ENCODE measurements around the gene DIP2C.
"Not testable (repeated sequence)": the region's sequence is repeated elsewhere in the genome, so short reads cannot be mapped to it uniquely, and the experiment has no call there.

The DIP2C gene

DNA sequence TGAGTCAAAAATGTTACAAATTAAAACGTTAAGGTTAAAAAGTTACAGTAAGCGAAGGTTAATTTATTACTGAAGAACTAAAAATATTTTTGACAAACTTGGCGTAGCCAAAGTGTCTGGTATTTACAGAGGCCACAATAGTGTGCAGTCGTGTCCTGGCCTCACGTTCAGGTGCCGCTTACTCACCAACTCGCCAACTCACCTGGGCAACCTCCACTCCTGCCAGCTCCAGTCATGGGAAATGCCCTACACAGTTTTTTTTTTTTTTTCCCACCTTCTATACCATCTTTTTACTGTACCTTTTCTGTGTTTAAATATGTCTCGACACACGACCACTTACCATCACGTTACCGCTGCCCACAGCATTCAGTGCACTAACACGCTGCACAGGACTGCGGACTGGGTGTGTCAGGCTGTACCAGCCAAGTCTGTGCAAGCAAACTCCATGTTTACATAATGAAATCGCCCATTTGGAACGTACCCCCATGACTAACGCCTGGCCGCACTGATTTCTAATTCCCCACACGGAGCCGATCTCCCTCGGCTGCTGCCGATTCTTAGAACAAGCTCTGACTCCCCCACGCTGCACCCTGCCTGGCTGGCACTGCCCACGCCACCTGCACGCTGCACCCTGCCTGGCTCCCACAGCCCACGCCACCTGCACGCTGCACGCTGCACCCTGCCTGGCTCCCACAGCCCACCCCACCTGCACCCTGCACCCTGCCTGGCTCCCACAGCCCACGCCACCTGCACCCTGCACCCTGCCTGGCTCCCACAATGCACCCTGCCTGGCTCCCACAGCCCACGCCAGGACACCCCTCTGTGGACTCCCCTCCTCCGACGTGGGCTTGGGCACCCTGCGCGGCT, 351.1 kb downstream of the DIP2C start:
- no peak for DNase-seq

DNA sequence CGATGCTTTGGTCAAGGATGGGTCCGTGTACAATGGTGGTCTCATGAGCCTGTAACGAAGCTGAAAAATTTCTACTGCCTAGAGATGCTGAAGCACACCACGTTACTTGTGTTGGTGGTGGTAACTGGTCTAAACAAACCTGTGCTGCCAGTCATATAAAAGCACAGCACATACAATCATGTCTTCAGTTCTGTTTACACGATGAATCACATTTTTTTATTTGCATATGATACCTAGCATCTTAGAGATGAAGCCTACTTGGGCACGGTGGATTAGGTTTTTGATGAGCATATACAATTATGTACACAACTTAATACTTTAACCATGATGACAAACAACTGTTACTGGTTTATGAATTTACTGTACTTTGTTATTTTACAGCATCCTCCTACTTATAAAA, 353.2 kb downstream of the DIP2C start:
- DNase-seq, result no peak

DNA sequence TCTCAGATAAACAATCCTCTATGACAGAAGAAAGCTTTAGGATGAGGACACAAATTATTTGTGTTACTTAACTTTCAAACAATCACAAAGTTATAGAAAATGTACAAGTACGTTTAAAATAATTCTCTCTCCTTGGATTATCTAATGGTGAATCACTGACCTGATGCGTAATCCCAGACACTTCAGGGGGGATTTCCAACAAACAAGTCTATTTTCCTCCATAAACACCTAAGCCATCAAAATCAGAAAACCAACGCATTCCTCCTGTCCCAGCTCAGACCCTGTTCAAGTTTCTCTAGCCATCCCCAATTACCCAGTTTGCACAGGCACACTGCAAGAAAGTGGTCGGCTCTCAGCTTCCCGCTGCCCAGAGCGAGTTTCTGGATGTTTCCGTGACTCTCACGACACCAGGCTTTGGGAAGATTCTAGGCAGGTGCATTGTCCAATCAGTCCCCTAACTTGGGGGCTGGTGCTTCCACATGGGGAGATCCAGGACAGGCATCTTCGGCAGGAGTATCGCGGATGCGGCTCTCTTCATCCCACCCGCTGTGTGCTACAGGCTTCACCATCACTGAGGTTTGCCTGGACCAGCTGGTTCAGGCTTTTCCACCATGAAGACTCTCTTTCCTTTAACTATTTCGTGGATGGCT, 354.2 kb downstream of the DIP2C start:
- no peak for DNase-seq

DNA sequence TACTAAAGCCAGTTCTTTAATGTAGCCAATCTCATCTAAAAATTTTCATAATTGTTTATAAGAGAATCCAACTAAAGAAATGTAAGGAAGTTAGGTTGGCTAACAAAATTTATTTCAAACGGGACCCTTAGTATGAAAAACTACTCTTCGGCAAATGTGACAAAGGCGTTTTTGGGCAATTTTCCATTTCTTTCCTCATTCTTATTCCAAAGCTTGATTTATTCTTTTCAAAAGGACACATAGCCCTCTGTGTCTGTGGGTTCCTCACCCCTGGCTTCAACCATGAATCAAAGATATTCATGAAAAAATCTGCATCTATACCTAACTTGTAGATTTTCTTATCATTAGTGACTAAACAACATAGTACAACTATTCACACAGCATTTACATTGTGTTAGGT, 358.3 kb downstream of the DIP2C start:
- no peak for DNase-seq

DNA sequence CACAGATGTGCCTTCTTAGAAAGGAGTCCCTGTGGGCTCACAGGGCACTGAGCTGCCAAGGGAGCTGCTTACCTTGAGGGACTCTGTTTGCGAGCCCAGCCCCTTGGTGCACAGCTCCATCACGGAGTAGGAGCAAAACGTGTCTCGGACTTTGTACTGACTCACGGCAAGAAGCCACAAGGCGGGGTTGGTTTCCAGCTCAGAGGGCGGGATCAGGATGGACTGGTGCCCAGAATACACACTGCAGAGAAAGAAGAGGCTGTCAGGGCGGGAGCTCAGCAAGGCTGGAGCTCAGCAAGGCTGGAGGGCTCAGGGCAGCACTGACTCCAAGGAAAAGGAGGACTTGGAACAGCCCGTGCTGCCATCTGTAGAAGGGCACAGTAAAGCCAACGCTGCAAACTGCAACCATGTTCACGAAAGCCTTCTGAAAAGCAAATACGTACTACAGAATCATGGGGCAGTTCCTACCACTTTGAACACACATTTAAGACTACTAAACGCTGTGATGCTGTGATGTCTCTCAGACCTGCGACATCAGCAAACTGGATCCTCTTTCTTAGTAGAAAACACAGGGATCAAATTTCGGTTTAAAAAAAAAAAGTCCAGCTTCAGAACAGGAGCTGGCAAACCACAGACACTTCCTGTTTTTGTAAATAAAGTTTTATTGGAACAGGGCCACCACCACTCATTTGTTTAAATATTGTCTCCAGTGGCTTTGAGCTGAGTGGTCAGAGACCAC, 359.9 kb downstream of the DIP2C start:
- peak; percentile 55 for DNase-seq

DNA sequence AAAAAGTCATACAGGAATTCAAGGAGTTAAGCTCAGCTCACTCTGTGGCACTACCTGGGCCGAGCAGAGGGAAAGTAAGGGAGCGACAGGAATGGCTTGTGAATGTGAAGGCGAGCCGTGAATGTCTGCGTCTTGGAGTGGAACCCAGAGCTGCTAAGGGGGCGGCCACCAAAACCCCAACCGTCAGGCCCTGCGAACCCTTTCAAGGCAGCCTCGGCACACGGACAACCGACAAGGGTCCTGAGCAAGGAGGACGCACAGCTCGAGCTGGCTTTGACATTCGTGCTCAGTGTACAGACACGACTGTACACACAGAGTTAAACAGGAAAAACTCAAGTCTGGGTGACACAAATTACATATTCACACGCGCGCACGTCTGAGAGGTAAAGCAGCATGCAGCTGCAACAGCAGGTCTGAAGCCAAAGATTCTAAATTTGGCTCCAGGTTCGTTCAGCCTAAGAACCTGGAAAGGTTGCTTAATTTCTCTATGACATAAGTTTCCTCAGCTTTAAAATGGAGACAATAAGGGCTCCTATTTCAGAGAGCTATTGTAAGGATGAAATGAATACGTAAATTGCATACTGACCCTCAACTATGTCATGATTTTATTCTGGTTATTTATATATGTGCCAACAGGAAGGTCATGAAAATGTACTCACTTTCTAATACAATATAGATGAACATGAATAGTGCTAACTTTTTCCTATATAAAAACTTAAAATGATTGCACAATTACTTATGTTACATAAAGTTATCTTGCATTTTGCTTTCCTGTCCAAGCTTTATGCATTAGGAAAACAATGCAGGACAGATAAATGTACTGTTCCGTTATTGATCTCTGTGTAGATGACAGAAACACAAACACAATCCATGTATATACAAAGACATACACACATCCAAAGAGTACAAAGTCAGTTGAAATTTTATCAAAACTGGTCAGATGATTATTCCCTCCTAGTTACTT, 361.3 kb downstream of the DIP2C start:
- DNase-seq, result no peak

DNA sequence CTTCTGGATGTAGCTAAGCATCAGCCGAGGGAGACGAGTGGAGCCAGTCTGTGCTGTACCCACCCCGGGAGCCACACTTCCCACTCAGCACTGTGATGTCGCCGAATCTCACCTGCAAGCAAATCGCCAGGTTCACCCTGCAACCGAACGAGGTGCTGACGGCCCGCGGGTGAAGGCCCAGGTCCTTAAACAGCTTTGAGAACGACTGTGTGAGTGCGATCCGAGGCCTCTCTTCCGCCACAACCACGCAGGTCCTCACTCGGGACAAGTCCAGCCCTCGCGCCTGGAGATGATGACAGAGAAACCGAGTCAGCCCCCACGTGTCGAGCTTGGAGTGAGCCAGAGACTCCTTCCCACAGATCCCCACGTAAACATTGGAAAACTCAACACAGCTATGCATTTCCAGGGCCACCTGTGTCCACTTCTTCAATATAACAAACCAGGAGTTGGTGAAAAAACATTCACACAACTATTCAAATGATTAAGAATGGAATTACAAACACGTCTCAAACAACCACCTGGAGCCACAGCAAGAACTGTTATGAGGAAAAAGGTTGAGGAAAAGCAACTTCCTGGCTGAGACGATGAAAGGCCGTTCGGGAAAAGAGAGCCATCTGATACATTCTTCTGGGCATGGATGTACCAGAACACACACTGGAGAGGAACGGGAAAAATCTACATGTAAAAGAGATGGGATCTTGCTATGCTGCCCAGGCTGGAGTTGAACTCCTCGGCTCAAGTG, 362.4 kb downstream of the DIP2C start:
- no peak for DNase-seq

DNA sequence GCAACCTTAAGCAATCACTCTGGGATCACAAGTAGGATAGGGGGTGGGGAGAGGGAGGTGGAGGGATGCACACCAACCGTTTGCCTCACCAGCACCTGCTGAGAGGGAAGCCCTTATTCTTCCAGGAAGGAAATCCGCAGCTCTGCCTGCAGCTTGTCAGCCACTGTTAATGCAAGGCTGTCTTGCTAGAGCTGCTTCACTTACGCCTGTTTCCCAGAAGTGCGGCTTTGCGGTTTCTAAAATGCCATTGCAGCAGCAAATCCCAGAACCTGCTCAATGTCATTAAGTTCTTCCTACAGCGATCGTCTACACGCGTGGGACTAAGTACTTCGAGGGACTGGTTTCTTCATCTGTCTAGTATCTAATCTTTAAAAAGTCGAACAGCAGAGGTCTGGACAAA, 363.1 kb downstream of the DIP2C start:
- no peak for DNase-seq

DNA sequence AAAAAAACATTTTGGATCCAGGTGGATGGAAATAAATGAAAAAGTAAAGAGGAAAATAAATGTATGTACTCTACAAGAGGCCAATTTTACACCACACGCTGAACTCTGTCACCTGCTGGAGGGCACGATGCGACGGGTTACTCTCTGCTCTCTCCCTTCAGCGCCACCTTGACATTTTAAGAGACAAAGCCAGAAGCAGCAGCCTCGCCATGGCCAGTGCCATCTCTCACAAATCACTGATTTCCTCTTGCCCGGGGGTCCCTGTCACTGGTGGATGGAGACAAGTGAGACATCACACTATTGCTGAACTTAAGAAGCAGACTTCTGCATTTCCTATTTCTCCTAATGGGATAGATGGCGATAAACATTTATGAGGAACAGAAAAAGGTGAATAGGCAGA, 364.2 kb downstream of the DIP2C start:
- no peak for DNase-seq

DNA sequence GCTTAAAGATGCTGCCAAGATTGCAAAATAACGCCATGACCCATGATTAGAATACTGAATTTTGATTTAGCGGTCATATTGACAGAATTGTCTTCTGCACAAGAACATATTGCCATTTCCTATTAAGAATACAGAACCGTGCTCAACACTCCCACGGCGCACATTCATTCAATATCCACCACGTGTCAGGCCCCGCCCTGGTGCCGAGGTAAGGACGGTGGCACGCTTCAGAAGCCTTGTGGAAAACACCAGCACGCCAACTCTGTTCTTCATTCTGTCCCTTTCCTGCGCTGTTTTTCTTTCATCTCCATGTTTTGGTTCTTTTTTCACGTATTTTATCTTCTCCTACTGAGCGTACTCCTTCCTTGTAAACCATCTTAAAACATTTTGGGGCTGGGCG, 364.9 kb downstream of the DIP2C start:
- peak; percentile 14 for DNase-seq

DNA sequence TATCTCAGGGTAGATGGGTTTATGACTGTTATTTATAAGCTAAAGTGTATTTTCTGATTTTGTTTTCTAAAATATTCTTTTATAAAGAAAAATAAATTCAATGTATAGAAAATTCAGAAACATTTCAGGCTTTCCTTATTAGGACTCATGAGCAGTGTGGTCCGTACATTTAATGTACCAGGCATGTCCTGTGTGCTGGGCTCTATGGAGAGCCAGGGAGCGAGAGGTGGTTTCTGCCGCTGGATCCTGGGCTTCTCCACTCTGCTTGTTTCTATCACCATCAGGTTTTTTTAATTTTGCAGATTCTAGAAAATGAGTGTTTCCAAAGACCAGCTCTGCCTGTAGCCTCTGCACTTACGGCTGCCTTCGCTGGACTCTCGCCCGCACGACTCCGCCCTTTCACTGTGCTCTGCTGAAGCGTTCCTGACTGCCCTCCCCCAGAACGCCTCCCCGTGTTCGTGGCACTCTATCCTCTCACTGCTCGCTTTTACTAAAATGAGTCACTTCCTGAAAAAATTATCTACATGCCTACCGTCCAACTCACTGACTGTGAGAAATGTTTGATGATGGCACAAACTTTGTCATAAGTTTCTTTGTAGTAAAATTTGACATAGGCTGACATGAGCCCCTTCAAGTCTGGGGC, 365.7 kb downstream of the DIP2C start:
- DNase-seq, result peak; percentile 61

DNA sequence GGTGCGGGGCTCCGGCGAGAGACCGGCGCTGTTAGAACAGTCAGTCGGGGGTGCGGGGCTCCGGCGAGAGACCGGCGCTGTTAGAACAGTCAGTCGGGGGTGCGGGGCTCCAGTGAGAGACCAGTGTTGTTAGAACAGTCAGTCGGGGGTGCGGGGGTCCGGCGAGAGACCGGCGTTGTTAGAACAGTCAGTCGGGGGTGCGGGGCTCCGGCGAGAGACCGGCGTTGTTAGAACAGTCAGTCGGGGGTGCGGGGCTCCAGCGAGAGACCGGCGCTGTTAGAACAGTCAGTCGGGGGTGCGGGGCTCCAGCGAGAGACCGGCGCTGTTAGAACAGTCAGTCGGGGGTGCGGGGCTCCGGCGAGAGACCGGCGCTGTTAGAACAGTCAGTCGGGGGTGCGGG, 366.4 kb downstream of the DIP2C start:
- DNase-seq, result not testable (repeated sequence)

DNA sequence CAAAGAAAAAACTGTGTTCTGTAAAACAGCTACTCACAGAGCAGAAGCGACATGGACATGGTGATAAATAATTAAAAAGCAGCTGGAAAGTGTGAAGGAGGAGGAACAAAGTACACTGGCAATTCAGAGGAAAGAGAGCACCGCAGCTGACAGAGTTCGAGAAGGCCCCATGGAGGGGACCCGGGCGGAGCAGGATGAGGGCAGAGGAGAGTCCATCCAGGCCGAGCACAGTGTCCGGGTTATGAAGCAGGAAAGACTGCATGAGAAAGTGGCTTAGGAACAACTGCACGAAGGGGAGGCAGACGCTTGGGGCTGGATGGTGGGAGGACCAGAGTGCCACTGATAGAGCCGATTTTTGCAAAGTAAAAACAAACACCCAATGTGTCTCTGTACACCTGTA, 368.7 kb downstream of the DIP2C start:
- no peak for DNase-seq

DNA sequence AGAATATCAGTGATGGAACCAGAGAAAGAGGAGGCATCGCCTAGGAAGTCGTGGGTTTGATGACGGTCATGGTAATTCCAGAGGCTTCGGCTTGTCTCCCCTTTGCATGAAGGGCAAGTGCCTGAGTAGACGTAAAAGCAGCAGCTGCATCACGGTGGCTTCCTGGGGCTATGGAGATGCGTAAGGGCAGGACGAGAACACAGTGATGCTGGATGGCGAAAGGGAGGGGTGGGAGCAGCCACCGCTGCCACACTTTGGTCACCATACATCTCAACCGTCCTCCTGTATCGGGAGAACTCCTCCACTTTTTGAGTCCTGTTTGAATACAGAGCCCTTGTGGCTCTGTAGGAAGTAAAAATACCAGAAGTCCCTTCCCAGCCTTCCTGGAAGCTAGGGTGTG, 371.5 kb downstream of the DIP2C start:
- DNase-seq, result no peak

DNA sequence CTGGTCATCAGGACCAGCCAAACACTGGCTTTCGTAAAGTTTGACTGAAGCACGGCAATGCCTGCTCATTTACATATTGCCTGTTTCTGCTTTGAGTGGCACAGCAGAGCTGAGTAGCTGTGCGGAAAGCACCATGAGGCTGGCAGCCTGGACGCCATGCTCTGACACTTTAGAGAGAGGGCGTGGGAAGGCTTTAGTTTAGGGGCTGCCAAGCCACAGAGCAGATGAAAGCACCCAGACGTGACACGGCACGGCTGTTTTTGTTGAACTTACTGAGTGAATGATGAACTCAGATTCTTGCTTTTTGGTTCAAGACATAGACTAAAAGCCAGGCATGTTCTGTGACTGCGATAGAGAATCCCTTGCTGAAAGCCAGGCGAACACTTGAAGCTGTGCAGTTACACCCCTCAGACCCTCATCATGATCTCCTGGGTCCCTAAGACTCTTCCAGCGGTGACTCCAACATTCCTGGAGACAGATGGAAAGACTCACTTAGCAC, 372.1 kb downstream of the DIP2C start:
- DNase-seq, result peak; percentile 10

DNA sequence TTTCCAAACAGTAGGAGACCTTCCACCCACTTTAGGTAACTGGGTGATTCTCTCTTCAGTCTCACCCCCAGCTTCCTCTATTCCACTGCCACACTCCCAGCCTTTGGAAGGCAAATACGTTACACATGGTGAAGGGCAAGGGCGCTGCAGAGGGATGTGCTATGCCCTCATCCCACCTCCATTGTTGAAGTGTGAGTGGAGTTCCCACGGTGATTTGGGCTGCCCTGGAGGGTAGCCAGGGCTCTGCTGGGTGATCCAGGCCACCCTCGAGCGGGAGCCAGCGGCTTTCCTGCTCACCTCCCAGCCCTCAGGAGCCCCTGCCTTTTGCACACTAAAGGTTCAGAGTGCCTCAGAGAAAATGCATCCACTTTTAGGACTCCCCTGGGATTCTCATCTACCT, 373.1 kb downstream of the DIP2C start:
- no peak for DNase-seq

DNA sequence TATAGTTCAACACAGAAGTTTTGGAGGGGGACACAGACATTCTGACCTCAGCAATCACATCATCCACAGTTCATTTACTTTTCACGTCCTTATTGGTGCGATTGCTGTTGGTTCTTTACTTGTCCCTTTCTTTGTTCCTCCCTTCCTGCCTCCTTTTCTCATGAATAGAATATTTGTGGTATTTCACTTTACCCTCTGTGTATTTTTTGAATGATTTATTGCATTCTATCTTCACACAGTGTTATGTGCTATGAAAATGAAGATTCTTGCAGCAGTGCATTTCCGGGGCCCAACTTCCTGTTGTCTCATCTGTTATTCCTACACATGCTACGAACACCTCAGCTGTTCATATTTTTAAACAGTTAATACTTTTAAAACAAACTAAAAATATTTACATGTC, 374.6 kb downstream of the DIP2C start:
- DNase-seq, result peak; percentile 22

DNA sequence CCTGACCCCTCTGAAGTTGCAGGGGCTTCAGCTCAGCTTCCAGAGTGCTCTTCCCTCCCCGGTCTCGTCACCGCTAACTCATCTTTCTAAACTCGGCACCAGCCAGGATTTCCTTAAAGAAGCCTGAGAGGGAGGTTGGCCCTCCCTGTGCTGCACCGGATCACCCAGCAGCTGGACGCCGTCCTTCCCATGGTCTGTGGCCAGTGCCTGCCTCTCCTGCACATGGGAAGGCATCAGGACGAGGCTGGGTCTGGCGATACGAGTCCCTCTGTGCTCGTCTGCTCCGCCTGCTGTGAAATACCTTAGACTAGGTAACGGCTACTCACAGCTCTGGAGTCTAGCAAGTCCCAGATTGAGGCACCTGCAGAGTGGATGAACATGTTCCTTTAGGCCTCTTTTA, 375.1 kb downstream of the DIP2C start:
- no peak for DNase-seq

DNA sequence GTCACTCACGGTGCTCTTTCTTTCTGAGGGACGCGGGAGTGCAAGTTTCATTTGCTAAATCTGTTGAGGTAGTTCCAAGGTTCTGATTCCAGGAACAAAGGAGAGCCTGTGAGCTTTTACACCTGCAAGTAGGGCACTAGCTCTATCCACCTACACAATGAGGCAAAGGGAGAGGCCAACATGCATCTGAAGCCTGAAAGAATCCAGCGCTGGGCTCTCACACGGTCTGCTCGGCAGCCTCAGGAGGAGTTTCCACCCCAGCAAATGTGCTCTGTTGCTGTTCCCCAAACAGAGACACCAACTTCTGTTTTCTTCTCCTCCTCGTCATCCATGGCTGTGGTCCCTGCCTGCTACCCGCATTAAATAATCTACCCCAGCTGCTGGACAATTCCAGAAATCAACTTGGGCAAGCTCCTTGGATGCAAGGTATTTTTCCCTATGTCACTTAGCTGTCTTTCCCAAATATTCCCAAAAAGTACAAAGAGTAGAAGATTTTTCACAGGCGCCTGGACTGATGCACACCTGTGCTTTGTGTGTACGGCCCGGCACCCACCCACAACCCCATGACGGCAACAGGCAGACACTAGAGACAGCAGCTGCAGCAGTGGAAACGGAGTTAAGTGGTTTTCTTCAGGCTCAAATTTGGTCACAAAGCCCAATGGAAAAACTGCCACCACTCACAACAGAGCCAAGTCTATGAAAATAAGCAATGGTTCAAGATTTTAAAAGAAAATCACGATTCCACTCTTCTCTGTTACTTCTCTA, 377.4 kb downstream of the DIP2C start:
- DNase-seq, result no peak

DNA sequence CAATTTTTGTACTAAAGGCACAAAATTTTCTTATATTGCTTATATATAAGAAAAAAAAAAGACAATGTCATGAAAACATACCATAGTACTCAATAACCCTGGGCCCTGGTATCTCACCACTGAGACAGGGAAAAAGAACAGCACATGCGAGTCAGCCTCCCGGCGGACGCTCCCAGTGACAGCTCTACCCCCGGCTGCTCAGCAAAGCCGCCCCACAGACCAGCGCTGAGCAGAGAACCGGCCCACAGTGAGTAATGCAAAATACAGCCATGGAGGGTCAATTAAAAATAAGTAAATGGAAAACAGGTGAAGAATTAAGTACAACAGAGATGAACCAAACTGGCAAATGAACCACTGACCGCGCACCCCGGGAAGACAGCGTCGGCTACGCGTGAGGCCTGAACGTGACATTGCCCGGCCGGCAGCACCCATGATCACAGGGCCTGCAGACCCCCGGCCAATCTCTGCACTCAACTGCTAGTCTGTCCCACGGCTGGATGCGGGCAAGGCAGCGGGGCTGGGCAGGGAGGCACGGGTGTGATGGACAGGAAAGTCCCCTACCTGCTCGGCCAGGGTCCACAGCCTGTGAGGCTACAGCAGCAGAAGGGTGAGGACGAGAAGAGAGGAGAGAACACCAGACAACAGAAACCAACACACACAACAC, 378.4 kb downstream of the DIP2C start:
- no peak for DNase-seq
